ENCODE data around the gene LMAN2. TPM values are rescaled to one million over a fixed set of nuclear protein-coding genes. Genes with fewer than 3 reads are reported as not detected.

The LMAN2 gene
- total RNA-seq, 4 donors from 2014 or later = 309 to 465 (median 383) TPM

GRCh38 chr5:177390363-177391300, 39.2 kb upstream of the LMAN2 start:
- Histone ChIP-seq H3K27me3 (no peaks in the 10 kb centered on the region), H3K4me3 (replicated peaks in 1 of 3) (no peak overlapping the region), H3K9me3 (no peaks in the 10 kb centered on the region), H3K4me1 (peaks cover 3 to 20% of the 10 kb centered on the region in 2 donors), H3K27ac (no peak overlapping the region), H3K36me3 (no peaks in the 10 kb centered on the region)
- intact Hi-C loops (cut with DNase I) = loop anchor here (5.0 kb wide), 2 partner anchors 67 to 112 kb away; no protein-coding TSS in a partner anchor
- 18 to 29% methylated on average over 11 to 12 of the region's 13 CpGs for WGBS, 2 donors
- TF ChIP-seq, protein P1, sequence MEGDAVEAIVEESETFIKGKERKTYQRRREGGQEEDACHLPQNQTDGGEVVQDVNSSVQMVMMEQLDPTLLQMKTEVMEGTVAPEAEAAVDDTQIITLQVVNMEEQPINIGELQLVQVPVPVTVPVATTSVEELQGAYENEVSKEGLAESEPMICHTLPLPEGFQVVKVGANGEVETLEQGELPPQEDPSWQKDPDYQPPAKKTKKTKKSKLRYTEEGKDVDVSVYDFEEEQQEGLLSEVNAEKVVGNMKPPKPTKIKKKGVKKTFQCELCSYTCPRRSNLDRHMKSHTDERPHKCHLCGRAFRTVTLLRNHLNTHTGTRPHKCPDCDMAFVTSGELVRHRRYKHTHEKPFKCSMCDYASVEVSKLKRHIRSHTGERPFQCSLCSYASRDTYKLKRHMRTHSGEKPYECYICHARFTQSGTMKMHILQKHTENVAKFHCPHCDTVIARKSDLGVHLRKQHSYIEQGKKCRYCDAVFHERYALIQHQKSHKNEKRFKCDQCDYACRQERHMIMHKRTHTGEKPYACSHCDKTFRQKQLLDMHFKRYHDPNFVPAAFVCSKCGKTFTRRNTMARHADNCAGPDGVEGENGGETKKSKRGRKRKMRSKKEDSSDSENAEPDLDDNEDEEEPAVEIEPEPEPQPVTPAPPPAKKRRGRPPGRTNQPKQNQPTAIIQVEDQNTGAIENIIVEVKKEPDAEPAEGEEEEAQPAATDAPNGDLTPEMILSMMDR (IDR thresholded peaks at IDR 0.05) = peak; percentile 91 to 97 (median 96)
- TF ChIP-seq POLR2A (IDR thresholded peaks at IDR 0.05) = no peak
- DNase-seq = peak; percentile 80 to 81

DNA sequence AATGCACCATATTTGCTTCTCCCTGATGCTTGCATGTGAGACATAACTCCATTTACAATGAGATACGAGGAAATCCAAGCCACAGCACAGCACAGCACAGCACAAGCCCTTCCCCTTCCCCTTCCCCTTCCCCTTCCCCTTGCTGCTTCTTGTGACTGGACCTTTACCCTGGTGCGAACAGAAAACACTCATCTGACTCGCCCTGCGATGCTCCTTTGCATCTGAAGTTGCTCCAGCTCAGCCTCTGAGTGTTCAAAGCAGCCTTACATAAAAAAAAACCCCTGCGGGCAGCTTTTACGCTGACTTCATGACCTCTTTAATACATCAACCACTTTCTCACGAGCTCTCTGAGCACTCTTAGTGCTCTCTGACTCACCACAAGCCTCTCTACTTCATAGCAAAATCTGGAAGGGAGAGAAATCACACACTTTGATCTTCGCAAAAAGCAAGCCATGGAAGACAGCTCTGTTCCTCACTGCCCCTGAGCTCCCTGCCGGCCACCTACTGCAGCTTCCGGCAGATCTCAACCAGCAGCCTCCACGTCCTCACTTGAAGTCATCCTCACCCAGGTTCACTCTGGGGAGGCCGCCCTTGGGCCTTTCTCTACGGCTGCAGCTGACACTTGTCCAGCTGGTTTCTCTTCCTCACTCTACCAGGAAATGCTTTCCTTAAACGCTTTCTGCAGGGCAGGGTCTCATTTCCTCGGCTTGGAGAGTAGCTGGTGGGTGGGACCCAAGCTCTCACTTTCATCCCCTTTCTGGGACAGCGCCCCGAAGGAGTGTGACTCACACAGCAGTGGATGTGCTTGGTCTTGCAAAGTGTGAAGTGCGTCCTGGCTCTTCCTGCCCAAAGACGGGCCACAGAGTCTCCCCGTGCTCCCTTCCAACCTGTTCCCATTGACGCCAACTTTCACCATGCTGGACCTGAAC, 38.0 kb upstream of the LMAN2 start:
- DNase-seq = no peak
- Histone ChIP-seq H3K27me3 (no peaks in the 10 kb centered on the region), H3K4me1 (peaks cover 3 to 20% of the 10 kb centered on the region in 2 donors), H3K9me3 (no peaks in the 10 kb centered on the region), H3K36me3 (no peaks in the 10 kb centered on the region), H3K27ac (no peak overlapping the region), H3K4me3 (replicated peaks in 1 of 3) (no peak overlapping the region)
- 31 to 41% methylated on average over 19 to 21 of the region's 21 CpGs for WGBS, 2 donors
- no peak for TF ChIP-seq POLR2A (IDR thresholded peaks at IDR 0.05)
- TF ChIP-seq, protein P1 (IDR thresholded peaks at IDR 0.05) = no peak
- intact Hi-C loops (cut with DNase I) = loop anchor here (5.0 kb wide), 2 partner anchors 68 to 113 kb away; no protein-coding TSS in a partner anchor

DNA sequence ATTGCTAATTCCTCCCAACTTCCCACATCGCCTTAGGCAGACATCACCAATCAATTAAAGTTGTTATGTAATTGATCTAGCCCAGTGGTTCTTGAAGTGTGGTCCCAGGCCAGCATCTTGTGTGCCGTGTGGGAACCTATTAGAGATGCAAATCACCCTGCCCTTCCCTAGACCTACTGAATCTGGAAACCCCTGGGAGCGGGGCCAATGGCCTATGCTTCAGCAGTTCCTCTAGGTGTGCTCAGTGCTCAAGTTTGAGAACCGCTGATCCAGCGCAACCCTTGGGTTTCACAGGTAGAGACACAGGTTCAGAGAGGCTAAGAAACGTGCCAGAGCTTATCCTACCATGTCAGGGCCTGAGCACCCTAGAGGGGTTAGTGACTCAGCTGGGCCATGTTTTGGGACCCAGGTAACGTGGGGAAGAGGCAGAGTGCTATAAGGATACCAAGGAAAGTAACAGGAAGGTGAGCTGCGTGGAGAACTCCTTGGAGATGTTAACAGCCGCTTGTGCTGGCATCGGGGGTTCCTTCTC, 37.1 kb upstream of the LMAN2 start:
- H3K4me3 ChIP-seq (replicated peaks in 1 of 3) = no peak overlapping the region
- peaks cover 3 to 20% of the 10 kb centered on the region in 2 donors for H3K4me1 ChIP-seq
- TF ChIP-seq, protein P1 (IDR thresholded peaks at IDR 0.05) = no peak
- no peak for TF ChIP-seq POLR2A (IDR thresholded peaks at IDR 0.05)
- no peaks in the 10 kb centered on the region for H3K36me3 ChIP-seq
- no peak overlapping the region for H3K27ac ChIP-seq
- DNase-seq = peak; percentile 77 to 81
- intact Hi-C loops (cut with DNase I) = no loop called here
- no peaks in the 10 kb centered on the region for H3K27me3 ChIP-seq
- no peaks in the 10 kb centered on the region for H3K9me3 ChIP-seq
- WGBS, 2 donors = 50 to 60% methylated on average over 10 of the region's 10 CpGs

DNA sequence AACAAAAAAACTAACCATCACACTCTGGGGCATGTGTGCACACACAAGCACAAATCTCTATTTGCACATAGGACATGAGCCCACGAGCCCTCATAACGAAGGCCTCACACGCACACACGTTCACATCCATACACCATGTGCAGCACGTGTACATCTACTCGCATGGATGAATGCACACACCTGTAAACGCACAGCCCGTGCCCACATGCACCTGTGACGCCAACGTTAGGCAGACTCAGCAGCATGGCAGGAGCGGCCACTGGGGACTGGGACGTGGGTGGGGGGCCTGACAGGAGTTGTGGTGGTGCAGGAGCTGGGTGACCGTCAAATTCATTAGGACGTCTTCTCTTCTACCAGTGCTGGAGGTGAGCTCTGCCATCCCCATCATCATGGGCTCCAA, 35.9 kb upstream of the LMAN2 start:
- peaks cover 3 to 20% of the 10 kb centered on the region in 2 donors for H3K4me1 ChIP-seq
- no peaks in the 10 kb centered on the region for H3K36me3 ChIP-seq
- TF ChIP-seq POLR2A (IDR thresholded peaks at IDR 0.05) = no peak
- TF ChIP-seq, protein P1 (IDR thresholded peaks at IDR 0.05) = no peak
- H3K27me3 ChIP-seq = no peaks in the 10 kb centered on the region
- no peak overlapping the region for H3K27ac ChIP-seq
- no peaks in the 10 kb centered on the region for H3K9me3 ChIP-seq
- WGBS, 2 donors = 60 to 77% methylated on average over 10 to 14 of the region's 14 CpGs
- no peak for DNase-seq
- intact Hi-C loops (cut with DNase I) = no loop called here
- no peak overlapping the region for H3K4me3 ChIP-seq (replicated peaks in 1 of 3)
